GM19043 (cell line): Measurements from ENCODE around the gene RGMA.

Experiments used
- ATAC-seq: cut with Tn5 transposase; IDR thresholded peaks from one replicate; pipeline ENCODE4 v1.9.1; 2021; ENCODE audit warnings: low read depth; ENCODE audit not compliant: unreplicated experiment

RGMA gene

DNA sequence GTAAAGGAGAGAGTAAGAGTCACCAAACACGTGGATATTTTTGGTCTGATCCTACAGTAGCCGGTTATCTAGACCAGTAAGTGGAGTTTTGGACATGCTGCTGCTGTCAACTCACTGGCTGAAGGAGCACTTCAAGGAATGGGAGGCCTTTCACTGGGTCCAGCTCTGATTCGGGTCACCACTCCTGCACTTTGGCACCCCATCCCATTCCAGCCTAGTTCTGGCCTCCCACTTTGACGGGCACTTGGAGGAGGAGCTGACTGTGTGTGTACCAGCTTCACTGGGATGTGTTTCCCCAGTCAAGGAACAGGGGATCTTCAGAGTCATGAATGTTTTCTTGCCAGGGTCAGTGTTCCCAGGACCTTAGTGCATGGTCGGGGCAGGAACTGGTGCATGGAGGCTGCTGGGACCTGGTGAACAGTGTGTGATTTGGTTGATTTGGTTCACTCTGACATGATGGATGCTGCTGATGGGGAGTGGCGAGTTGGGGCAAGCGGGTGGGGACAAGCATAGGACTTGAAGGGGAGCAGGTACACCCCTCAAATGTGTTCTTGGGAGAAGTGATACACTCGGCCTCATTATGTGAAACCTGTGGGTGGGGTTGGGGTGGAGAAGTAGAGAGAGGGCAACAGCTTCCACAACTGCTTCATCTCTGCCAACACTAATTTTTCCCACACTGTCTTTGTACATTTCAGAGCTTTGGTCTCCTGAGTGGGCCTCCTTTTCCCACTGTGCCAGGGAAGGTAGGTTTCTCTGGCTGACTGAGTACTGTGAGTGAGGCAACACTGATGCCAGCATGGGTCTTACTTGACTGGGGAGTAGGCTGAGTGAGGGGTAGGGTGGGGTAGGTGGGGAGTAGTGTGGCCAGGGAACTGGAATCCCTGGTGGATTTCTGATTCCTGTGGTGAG is 64.0 kb downstream of the RGMA start:
- no peak for ATAC-seq

DNA sequence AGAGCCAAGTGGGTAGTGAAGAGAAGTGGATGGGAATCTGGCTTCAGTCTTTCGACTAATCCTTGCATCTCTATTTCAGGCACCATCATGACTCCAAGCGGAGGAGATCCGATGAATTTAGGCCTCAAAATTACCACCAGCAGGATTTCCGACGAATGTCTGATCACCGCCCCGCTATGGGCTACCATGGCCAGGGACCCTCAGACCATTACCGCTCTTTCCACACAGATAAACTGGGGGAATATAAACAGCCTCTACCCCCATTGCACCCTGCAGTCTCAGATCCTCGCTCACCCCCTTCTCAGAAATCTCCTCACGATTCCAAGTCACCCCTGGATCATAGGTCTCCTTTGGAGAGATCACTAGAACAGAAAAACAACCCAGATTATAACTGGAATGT is 64.7 kb downstream of the RGMA start:
- ATAC-seq = no peak

DNA sequence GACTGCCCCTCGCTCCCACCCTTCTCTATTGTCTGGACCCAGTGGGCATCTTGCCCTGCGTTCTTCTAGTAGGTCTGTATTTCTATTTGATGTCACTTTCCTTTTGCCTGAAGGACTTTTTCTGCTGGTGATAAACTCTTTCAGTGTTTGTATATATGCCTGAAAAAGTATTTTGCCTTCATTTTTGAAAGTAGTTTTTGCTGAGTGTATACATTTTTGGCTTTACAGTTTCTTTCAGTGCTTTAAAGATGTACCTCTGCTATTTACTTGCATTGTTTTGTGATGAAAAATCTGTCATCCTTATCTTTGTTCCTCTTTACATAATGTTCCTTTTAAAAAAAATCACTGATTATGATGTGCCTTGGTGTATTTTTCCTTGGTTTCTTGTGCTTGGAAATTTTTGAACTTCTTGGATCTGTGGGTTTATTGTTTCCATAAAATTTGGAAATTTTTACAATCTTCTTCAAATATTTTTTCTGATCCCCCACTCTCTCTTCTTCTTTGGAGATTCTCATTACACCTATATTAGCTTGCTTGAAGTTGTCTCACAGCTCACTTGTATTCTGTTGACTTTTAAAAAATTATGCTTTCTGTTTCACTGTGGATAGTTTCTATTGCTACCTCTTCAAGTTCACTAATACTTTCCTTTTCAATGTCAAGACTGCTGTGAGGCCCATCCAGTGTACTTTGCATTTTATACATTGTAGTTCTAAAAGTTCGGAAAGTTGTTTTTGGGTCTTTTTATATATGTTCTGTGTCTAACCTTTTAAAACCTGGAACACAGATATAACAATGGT is 67.8 kb downstream of the RGMA start:
- ATAC-seq = peak; percentile 86

DNA sequence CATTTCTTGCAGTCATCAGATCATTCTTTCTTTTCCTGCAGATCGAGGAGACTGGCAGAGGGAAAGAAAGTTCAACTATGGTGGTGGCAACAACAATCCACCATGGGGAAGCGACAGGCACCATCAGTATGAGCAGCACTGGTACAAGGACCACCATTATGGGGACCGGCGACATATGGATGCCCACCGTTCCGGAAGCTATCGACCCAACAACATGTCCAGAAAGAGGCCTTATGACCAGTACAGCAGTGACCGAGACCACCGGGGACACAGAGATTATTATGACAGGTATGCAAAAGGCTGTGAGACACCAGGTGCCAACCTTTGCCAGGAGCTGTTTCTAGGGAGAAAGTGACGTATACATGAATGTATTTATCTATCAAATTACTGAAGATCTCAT is 69.0 kb downstream of the RGMA start:
- no peak for ATAC-seq

DNA sequence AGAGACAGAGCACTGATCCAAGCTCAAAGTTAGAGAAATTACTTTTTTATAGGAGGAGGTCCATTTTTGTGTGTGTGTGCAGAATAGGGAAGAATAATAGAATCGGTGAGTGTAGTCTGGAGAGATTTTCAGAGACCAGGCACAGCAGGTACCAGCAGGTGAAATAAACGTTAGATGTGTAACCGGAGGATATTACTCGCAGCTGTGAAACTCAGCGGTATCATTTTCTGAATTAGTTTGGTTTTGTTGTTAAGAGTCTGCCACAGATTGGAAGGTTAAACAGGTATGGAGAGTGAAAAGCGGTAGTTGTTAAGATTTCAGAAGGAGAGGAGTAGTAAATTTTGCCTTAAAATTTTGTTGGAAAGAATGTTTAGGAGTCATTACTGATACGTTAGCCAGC is 69.9 kb downstream of the RGMA start:
- no peak for ATAC-seq

DNA sequence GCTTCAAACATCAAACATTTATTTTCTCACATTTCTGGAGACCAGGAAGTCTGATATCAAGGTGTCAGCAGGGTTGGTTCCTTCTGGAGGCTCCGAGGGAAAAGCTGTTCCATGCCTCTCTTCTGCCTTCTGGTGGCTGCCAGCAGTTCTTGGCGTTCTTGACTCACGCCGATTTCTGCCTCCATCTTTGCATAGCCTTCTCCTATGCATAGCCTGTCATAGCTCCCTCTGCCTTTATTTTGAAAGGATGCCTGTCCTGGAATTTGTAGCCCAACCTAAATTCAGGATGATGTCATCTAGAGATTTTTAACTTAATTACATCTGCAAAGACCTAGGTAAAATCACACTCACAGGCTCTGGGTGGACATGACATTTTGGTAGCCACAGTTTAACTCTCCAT is 70.4 kb downstream of the RGMA start:
- ATAC-seq = no peak

DNA sequence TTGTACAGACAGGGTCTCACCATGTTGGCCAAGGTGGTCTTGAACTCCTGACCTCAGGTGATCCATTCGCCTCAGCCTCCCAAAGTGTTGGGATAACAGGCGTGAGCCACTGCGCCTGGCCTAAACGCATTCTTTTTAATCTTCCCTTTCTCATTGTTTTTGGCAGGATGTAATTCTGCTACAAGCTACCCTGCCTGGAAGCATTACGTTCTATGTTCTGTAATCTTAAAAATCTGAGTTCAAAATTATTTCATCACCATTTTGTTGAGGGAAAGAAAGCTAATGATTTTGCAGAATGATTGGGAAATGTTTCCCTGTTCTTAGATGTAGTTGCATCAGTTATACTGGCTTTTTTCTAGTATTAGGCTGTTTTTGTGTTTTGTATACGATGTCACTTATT is 71.5 kb downstream of the RGMA start:
- no peak for ATAC-seq

DNA sequence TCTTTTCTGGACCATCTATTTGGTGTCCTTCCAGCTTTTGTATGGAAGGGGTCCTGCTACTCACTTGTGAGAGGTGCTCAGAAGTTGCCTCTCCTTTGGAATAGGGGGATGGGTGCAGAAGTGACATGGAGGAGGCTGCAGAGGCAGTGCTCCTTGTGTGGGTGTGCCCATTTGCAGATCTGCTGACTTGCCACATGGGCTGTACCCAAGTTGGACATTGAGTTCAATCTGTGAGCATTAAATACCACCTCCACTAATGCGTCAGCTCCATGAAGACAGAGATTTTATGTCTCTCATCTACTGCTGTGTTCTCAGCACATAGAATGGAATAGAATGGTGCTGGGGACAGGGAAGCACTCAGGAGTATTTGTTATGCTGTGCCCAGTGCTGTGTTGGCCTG is 76.2 kb downstream of the RGMA start:
- no peak for ATAC-seq

DNA sequence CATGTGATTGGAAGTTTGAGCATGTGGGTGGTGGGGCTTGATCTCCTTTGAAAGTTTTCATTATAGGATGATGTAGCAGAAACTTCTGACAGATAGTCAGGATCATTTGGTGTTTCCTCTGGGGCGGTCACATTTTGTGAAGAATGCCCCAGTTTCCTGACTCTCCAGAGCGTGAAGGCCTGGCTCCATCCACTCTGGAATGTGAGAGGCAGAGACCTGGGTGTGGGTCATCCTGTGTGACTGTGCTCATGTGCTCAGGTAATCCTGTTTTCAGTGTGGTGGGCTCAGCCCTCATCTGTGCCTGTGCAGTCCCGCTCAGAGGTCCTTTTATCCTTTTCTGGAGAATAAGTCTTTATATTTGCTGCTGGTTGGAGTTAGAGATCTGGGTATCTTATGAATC is 81.0 kb downstream of the RGMA start:
- ATAC-seq = no peak

DNA sequence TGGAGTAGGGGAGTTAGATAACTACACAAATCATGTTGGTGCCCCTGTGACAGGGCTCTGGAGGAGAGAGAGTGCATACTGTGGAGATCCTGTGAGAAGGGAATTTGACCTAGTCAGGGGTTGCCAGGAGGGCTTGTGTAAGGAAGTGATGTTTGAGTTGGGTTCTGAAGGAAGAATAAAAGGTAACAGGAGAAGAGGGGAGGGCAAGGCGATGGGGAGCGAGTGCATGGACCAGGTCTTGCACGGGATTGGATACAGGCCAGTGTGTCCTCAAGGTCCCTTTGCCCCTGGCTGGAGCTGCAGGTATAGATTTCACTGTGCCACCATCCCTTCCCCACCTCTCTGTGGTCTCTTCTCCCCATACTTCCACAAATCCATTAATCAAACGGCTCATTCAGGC is 83.9 kb downstream of the RGMA start:
- no peak for ATAC-seq

DNA sequence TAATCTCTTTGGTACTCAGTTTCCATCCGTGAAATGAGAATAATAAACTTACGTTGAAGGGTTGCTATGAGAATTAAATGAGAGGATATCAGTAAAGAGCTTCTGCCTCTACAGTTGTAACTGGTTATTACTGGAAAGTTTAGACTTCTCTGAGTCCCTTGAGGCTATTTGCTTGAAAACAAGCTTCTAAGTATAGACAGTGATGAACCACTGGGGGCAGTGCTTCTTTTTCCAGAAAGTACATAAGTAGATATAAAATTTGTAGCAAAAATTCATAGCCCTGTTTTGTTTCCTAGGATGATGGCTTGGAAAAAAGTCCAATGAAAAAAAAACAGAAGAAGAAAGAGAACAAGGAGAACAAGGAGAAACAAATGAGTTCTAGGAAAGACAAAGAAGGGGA is 87.1 kb downstream of the RGMA start:
- no peak for ATAC-seq

DNA sequence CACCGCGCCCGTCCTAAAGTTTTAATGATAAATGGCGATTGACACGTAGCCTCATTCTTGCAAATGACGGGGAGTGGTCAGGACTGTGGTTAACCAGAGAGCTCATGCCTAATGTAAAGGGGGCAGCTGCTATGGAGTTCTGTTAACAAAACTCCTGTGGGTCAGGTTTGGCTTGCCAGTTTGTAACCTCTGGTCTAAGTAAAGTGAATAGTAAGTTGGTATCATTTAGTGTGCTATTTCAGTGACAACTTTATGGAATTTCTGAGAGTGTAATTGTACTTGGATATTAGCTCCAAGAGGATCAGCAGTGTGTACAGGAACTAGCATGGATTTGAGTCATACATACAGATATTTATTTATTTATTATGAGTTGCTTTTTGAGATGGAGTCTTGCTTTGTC is 87.9 kb downstream of the RGMA start:
- ATAC-seq = no peak

DNA sequence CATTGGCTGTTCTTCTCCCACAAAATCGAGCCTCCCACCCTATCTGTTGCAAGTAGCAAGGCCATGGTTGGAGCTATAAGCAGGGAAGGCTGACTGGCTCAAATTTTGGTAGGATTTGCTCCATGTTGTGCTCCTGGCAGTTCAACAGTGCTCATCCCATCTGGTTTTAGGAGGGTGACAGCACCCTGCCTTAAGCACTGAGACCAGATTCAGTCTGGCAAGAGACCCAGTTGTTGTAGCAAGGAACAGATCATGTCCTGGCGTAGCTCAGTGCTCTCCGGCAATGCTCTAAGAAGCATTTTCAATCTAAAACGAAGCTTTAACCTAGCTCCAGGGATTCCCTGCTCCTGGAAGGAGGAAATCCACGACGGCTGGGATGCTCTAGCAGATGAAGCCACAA is 91.2 kb downstream of the RGMA start:
- ATAC-seq = no peak

DNA sequence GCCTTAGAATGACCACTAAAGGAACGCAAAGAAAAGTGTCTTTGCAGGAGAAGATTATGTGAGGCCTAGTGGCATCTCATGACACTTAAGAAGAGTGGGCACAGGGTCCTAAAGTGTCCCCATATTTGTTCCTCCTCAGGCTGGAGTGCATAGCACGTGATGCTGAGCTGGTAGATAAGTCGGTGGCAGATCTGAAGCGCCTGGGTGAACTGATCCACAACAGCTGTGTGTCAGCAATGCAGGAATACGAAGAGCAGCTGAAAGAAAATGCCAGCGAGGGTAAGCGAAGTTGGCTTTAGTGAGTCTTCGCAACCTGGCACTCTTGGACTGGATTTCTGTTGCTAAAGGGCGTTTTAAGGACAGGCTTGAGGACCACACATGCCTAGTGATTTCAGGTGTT is 96.3 kb downstream of the RGMA start:
- ATAC-seq = no peak

DNA sequence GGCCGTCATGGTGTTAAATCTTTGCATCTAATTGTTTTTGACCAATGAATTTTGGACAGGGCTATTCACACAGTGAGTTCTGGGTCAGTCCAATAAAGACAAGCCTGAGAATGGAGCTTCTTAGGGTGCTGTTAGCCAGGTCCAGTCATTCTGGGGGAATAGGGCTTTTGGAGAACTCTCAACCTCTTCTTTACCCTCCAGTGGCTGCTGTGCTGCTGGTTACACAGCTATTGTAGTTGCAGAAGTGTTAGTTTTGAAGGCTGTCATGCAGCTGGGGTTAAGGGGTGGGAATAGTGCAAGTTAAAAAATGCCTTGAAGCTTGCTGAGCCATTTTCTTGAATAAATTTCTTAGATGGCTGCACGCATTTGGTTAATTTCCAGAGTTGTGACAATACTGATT is 99.0 kb downstream of the RGMA start:
- no peak for ATAC-seq

DNA sequence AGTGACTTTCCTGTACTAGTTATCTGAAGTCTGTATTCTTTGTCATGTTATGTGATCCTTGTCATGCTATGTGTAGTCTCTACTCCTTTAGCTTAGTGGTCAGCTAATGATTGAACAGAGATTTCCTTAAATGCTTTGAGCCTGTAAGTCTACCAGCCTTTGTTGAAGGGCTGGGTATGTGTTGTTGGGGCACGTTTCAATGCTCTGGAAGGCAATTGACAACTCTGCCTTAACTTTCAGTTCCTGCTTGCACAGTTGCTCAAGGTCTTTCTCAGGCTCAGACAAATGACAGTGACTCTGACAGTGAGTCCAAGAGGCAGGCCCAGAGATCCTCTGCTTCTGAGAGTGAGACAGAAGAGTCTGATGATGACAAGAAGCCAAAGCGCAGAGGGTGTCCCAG is 99.5 kb downstream of the RGMA start:
- peak; percentile 85 for ATAC-seq
